Glutamatergic neuron (in vitro differentiated cells): ENCODE results near the gene TAF5L. TPM values are rescaled to one million over a fixed set of nuclear protein-coding genes. Genes with fewer than 3 reads are reported as not detected.

ENCODE experiments used
- DNase-seq: peaks from one replicate; pipeline ENCODE4 v3.0.0; 2022
- H3K27ac Mint-ChIP-seq: one replicate; pipeline ENCODE4 v1.8.0; 2020; ENCODE audit warnings: mild to moderate bottlenecking, mixed read lengths, inconsistent platforms; ENCODE audit not compliant: unreplicated experiment
- H3K27me3 Mint-ChIP-seq: one replicate; pipeline ENCODE4 v1.8.0; 2020; ENCODE audit warnings: mild to moderate bottlenecking, moderate library complexity, mixed read lengths, inconsistent platforms; ENCODE audit not compliant: unreplicated experiment
- H3K36me3 Mint-ChIP-seq: one replicate; pipeline ENCODE4 v1.8.0; 2020; ENCODE audit warnings: mild to moderate bottlenecking, mixed read lengths, inconsistent platforms; ENCODE audit not compliant: unreplicated experiment
- H3K4me1 Mint-ChIP-seq: one replicate; pipeline ENCODE4 v1.8.0; 2020; ENCODE audit warnings: mild to moderate bottlenecking, low read depth, mixed read lengths, inconsistent platforms; ENCODE audit not compliant: unreplicated experiment
- H3K4me3 Mint-ChIP-seq: one replicate; pipeline ENCODE4 v1.8.0; 2020; ENCODE audit warnings: mild to moderate bottlenecking, mixed read lengths, inconsistent platforms; ENCODE audit not compliant: unreplicated experiment
- H3K9me3 Mint-ChIP-seq: one replicate; pipeline ENCODE4 v1.8.0; 2020; ENCODE audit warnings: mild to moderate bottlenecking, moderate library complexity, mixed read lengths, inconsistent platforms; ENCODE audit not compliant: unreplicated experiment
- CTCF ChIP-seq: fragments of 200-600 bp; sonication (generic); IDR thresholded peaks from one replicate; pipeline ENCODE4 v1.5.0; 2021; ENCODE audit not compliant: partially characterized antibody, unreplicated experiment
- total RNA-seq: library from RNA; stranded (reverse); fragmentation: NEBNext Ultra II Directional; extraction: Animal tissue kit (Norgen Biotek cat#: 25700); gene quantifications from one replicate; pipeline ENCODE4 v1.2.1, GENCODE V29; 2021; ENCODE audit not compliant: unreplicated experiment

Gene TAF5L
- total RNA-seq, 1 donor from 2014 or later: 19.6 TPM

- Mint-ChIP-seq H3K36me3 (no peaks in the 10 kb centered on the region), H3K27me3 (no peaks in the 10 kb centered on the region), H3K27ac (no peak overlapping the region), H3K4me3 (no peak overlapping the region), H3K4me1 (peaks cover 3% of the 10 kb centered on the region), H3K9me3 (peaks cover 1% of the 10 kb centered on the region)
- DNase-seq: no peak
- no peak for TF ChIP-seq CTCF
Observed at GRCh38 chr1:229631966-229632365, 6.0 kb upstream of the TAF5L start.

- DNase-seq: no peak
- Mint-ChIP-seq H3K36me3 (no peaks in the 10 kb centered on the region), H3K9me3 (peaks cover 1% of the 10 kb centered on the region), H3K27ac (no peak overlapping the region), H3K4me1 (peaks cover 7% of the 10 kb centered on the region), H3K27me3 (no peaks in the 10 kb centered on the region), H3K4me3 (no peak overlapping the region)
- no peak for TF ChIP-seq CTCF
Observed at GRCh38 chr1:229631148-229631547, 5.2 kb upstream of the TAF5L start.

GRCh38 chr1:229629261-229629660, 3.3 kb upstream of the TAF5L start:
- Mint-ChIP-seq H3K4me1 (peaks cover 15% of the 10 kb centered on the region), H3K36me3 (no peaks in the 10 kb centered on the region), H3K9me3 (peaks cover 7% of the 10 kb centered on the region), H3K27me3 (peaks cover 2% of the 10 kb centered on the region), H3K27ac (no peak overlapping the region), H3K4me3 (no peak overlapping the region)
- TF ChIP-seq CTCF: no peak
- DNase-seq: no peak

GRCh38 chr1:229627003-229627402, 1.1 kb upstream of the TAF5L start:
- peaks cover 7% of the 10 kb centered on the region for H3K9me3 Mint-ChIP-seq
- H3K27me3 Mint-ChIP-seq: peaks cover 2% of the 10 kb centered on the region
- no peak for DNase-seq
- H3K27ac Mint-ChIP-seq: no peak overlapping the region
- peak overlapping the region; percentile 96 for H3K4me3 Mint-ChIP-seq
- H3K4me1 Mint-ChIP-seq: peaks cover 18% of the 10 kb centered on the region
- H3K36me3 Mint-ChIP-seq: no peaks in the 10 kb centered on the region
- no peak for TF ChIP-seq CTCF

- peak; percentile 53 for DNase-seq
- H3K27ac Mint-ChIP-seq: peak overlapping the region; percentile 20
- H3K36me3 Mint-ChIP-seq: no peaks in the 10 kb centered on the region
- H3K4me3 Mint-ChIP-seq: peak overlapping the region; percentile 97
- H3K4me1 Mint-ChIP-seq: peaks cover 18% of the 10 kb centered on the region
- TF ChIP-seq CTCF: no peak
- peaks cover 2% of the 10 kb centered on the region for H3K27me3 Mint-ChIP-seq
- peaks cover 7% of the 10 kb centered on the region for H3K9me3 Mint-ChIP-seq
Observed at GRCh38 chr1:229625071-229625914, 629 bp downstream of the TAF5L start.
